HepG2 (cell line): Measurements from ENCODE around the gene COQ5. TPM values are rescaled to one million over a fixed set of nuclear protein-coding genes. Genes with fewer than 3 reads are reported as not detected.

Experiments
- DR1 ChIP-seq: sonication (generic); formaldehyde crosslinking; IDR thresholded peaks from 2 replicates; pipeline ENCODE4 v1.8.0; 2021; ENCODE audit warnings: mild to moderate bottlenecking, missing genetic modification reagents, inconsistent platforms
- GLI4 ChIP-seq: sonication (generic); formaldehyde crosslinking; IDR thresholded peaks from 2 replicates; pipeline ENCODE4 v1.5.1; 2020; ENCODE audit warnings: missing genetic modification reagents, mild to moderate bottlenecking, moderate library complexity, borderline replicate concordance
- MAF1 ChIP-seq: sonication (generic); formaldehyde crosslinking; IDR thresholded peaks from 2 replicates; pipeline ENCODE4 v1.5.0; 2020; ENCODE audit warnings: missing genetic modification reagents, borderline replicate concordance
- MAFK ChIP-seq, 2 experiments: IDR thresholded peaks in 1 of 2; conservative IDR thresholded peaks in 1 of 2; 2 replicates each; pipeline ENCODE4 v1.6.1; 2011; ENCODE audit warnings: improper control_type of control experiment in 2 of 2, low read length in 2 of 2
- MEIS2 ChIP-seq: sonication (generic); formaldehyde crosslinking; IDR thresholded peaks from 2 replicates; pipeline ENCODE4 v1.9.0; 2021; ENCODE audit warnings: mild to moderate bottlenecking, missing genetic modification reagents
- MYNN ChIP-seq: sonication (generic); formaldehyde crosslinking; IDR thresholded peaks from 2 replicates; pipeline ENCODE4 v1.4.0; 2020; ENCODE audit warnings: mild to moderate bottlenecking, low read depth, missing genetic modification reagents
- NKX3-1 ChIP-seq: sonication (generic); formaldehyde crosslinking; IDR thresholded peaks from 2 replicates; pipeline ENCODE4 v1.5.0; 2020; ENCODE audit warnings: missing genetic modification reagents
- NR2F6 ChIP-seq, 2 experiments: IDR thresholded peaks; 2 replicates each; pipeline ENCODE4 v1.6.1; 2016; ENCODE audit warnings: antibody characterized with exemption in 1 of 2, mild to moderate bottlenecking in 1 of 2
- POLR2AphosphoS2 ChIP-seq: IDR thresholded peaks from 2 replicates; pipeline ENCODE4 v1.6.1; 2011; ENCODE audit warnings: low read depth, low read length, improper control_type of control experiment
- RAD21 ChIP-seq: fragments of 450-650 bp; formaldehyde crosslinking; IDR thresholded peaks from 2 replicates; pipeline ENCODE4 v1.5.0; 2020; ENCODE audit warnings: mild to moderate bottlenecking
- SATB2 ChIP-seq: sonication (generic); formaldehyde crosslinking; IDR thresholded peaks from 2 replicates; pipeline ENCODE4 v1.5.0; 2020; ENCODE audit warnings: missing genetic modification reagents
- ZNF136 ChIP-seq: sonication (generic); formaldehyde crosslinking; IDR thresholded peaks from 2 replicates; pipeline ENCODE4 v1.8.1; 2022; ENCODE audit warnings: low read depth, mild to moderate bottlenecking, moderate library complexity, missing genetic modification reagents
- ZNF263 ChIP-seq: sonication (generic); formaldehyde crosslinking; IDR thresholded peaks from 2 replicates; pipeline ENCODE4 v1.4.0; 2020; ENCODE audit warnings: missing genetic modification reagents
- ZNF556 ChIP-seq: sonication (generic); formaldehyde crosslinking; IDR thresholded peaks from 2 replicates; pipeline ENCODE4 v1.4.0; 2020; ENCODE audit warnings: mild to moderate bottlenecking, missing genetic modification reagents, borderline replicate concordance
- ZNF629 ChIP-seq: sonication (generic); formaldehyde crosslinking; conservative IDR thresholded peaks from 2 replicates; pipeline ENCODE4 v1.5.0; 2020; ENCODE audit warnings: missing genetic modification reagents
- ZNF678 ChIP-seq: sonication (generic); formaldehyde crosslinking; IDR thresholded peaks from 2 replicates; pipeline ENCODE4 v1.4.0; 2020; ENCODE audit warnings: mild to moderate bottlenecking, missing genetic modification reagents
- ZNF782 ChIP-seq: sonication (generic); formaldehyde crosslinking; IDR thresholded peaks from 2 replicates; pipeline ENCODE4 v1.4.0; 2020; ENCODE audit warnings: missing genetic modification reagents, mild to moderate bottlenecking, borderline replicate concordance
- polyA plus RNA-seq, 8 experiments: library from polyadenylated mRNA; depleted of rRNA in 3 of 8; stranded (reverse) in 7 of 8; unstranded in 1 of 8; fragments of >200 nt; fragmentation: Illumina TruSeq in 4 of 8; extraction: Trizol in 4 of 8; gene quantifications; 2 replicates each; pipeline versions ENCODE4 v1.2.1 to v1.2.3, GENCODE V29; 2011 to 2016; ENCODE audit warnings: low read depth in 4 of 8, missing spikeins in 1 of 8, mixed read lengths in 1 of 8; ENCODE audit not compliant: insufficient read depth in 1 of 8
- total RNA-seq, 5 experiments: library from RNA; depleted of rRNA; stranded (reverse); fragments of >200 nt; fragmentation: Illumina TruSeq; extraction: Trizol; gene quantifications; 2 replicates each; pipeline ENCODE4 v1.2.3, GENCODE V29; 2016; ENCODE audit warnings: low read depth in 1 of 5
- TF ChIP-seq, protein P1 (sequence below): sonication (generic); formaldehyde crosslinking; IDR thresholded peaks from 2 replicates; pipeline ENCODE4 v1.5.1; 2020; ENCODE audit warnings: mild to moderate bottlenecking, missing genetic modification reagents, moderate library complexity
- TF ChIP-seq, protein P2 (sequence below): sonication (generic); formaldehyde crosslinking; IDR thresholded peaks from 2 replicates; pipeline ENCODE4 v1.4.0; 2020; ENCODE audit warnings: missing genetic modification reagents
- TF ChIP-seq, protein P3 (sequence below): sonication (generic); formaldehyde crosslinking; IDR thresholded peaks from 2 replicates; pipeline ENCODE4 v1.8.0; 2022; ENCODE audit warnings: mild to moderate bottlenecking, missing genetic modification reagents
- TF ChIP-seq, protein P4 (sequence below): sonication (generic); formaldehyde crosslinking; conservative IDR thresholded peaks from 2 replicates; pipeline ENCODE4 v1.4.0; 2020; ENCODE audit warnings: missing genetic modification reagents

COQ5 gene
- total and polyA plus RNA-seq, 2 of the 13 experiments (the other 11 are each of a cell fraction or from before 2014, with no cell fraction given) = 36.4 to 41.5 TPM

DNA sequence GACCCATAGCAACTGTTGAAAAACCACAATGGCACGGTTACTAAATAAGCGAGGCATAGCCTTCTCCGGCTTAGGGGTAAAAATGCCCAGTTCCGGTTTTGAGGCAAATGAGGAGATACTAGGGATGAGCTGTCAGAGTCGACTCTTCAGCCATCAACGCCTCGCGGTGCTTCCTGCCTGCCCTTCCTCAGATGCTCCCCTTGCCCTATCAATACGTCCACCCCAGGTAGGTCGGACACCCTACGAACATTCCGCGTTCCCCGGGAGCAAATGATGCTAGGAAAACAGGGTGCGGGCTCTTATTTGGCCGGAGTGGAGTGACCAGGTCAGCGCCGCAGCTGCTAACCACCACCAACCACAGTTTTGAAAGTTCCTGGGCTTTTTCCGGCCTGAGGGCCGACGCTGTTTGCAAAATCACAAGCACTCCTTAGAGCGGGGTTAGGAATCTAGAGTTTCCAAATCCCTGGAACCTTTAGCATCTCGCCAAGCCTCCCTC lies 60.6 kb downstream of the COQ5 start (continued):
- TF ChIP-seq, protein P1, sequence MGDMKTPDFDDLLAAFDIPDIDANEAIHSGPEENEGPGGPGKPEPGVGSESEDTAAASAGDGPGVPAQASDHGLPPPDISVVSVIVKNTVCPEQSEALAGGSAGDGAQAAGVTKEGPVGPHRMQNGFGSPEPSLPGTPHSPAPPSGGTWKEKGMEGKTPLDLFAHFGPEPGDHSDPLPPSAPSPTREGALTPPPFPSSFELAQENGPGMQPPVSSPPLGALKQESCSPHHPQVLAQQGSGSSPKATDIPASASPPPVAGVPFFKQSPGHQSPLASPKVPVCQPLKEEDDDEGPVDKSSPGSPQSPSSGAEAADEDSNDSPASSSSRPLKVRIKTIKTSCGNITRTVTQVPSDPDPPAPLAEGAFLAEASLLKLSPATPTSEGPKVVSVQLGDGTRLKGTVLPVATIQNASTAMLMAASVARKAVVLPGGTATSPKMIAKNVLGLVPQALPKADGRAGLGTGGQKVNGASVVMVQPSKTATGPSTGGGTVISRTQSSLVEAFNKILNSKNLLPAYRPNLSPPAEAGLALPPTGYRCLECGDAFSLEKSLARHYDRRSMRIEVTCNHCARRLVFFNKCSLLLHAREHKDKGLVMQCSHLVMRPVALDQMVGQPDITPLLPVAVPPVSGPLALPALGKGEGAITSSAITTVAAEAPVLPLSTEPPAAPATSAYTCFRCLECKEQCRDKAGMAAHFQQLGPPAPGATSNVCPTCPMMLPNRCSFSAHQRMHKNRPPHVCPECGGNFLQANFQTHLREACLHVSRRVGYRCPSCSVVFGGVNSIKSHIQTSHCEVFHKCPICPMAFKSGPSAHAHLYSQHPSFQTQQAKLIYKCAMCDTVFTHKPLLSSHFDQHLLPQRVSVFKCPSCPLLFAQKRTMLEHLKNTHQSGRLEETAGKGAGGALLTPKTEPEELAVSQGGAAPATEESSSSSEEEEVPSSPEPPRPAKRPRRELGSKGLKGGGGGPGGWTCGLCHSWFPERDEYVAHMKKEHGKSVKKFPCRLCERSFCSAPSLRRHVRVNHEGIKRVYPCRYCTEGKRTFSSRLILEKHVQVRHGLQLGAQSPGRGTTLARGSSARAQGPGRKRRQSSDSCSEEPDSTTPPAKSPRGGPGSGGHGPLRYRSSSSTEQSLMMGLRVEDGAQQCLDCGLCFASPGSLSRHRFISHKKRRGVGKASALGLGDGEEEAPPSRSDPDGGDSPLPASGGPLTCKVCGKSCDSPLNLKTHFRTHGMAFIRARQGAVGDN = peak; percentile 50
- TF ChIP-seq NKX3-1 (CRISPR knock-in tag) (no peak), MEIS2 (CRISPR knock-in tag) (no peak), SATB2 (CRISPR knock-in tag) (no peak), ZNF556 (CRISPR knock-in tag) (no peak), RAD21 (CRISPR knock-in tag) (no peak), MYNN (no peak), GLI4 (CRISPR knock-in tag) (0 out of 2 replicates have a peak, but pooled peaks have one; percentile 41), ZNF263 (no peak), DR1 (no peak), MAF1 (CRISPR knock-in tag) (no peak), ZNF629 (CRISPR knock-in tag) (no peak), MAFK (conservative IDR thresholded peaks at IDR 0.05 in 1 of 2, IDR thresholded peaks at IDR 0.05 in 1 of 2; ENCODE audit: low read length in 2 of 2) (no peak), NR2F6 (IDR thresholded peaks at IDR 0.05) (no peak), NR2F6 (CRISPR knock-in tag; IDR thresholded peaks at IDR 0.05) (no peak), POLR2AphosphoS2 (no peak), ZNF782 (CRISPR knock-in tag) (no peak), ZNF678 (CRISPR knock-in tag) (no peak), ZNF136 (no peak)
- TF ChIP-seq, protein P2, sequence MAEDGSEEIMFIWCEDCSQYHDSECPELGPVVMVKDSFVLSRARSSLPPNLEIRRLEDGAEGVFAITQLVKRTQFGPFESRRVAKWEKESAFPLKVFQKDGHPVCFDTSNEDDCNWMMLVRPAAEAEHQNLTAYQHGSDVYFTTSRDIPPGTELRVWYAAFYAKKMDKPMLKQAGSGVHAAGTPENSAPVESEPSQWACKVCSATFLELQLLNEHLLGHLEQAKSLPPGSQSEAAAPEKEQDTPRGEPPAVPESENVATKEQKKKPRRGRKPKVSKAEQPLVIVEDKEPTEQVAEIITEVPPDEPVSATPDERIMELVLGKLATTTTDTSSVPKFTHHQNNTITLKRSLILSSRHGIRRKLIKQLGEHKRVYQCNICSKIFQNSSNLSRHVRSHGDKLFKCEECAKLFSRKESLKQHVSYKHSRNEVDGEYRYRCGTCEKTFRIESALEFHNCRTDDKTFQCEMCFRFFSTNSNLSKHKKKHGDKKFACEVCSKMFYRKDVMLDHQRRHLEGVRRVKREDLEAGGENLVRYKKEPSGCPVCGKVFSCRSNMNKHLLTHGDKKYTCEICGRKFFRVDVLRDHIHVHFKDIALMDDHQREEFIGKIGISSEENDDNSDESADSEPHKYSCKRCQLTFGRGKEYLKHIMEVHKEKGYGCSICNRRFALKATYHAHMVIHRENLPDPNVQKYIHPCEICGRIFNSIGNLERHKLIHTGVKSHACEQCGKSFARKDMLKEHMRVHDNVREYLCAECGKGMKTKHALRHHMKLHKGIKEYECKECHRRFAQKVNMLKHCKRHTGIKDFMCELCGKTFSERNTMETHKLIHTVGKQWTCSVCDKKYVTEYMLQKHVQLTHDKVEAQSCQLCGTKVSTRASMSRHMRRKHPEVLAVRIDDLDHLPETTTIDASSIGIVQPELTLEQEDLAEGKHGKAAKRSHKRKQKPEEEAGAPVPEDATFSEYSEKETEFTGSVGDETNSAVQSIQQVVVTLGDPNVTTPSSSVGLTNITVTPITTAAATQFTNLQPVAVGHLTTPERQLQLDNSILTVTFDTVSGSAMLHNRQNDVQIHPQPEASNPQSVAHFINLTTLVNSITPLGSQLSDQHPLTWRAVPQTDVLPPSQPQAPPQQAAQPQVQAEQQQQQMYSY (CRISPR knock-in tag) = peak; percentile 96
- TF ChIP-seq, protein P3, sequence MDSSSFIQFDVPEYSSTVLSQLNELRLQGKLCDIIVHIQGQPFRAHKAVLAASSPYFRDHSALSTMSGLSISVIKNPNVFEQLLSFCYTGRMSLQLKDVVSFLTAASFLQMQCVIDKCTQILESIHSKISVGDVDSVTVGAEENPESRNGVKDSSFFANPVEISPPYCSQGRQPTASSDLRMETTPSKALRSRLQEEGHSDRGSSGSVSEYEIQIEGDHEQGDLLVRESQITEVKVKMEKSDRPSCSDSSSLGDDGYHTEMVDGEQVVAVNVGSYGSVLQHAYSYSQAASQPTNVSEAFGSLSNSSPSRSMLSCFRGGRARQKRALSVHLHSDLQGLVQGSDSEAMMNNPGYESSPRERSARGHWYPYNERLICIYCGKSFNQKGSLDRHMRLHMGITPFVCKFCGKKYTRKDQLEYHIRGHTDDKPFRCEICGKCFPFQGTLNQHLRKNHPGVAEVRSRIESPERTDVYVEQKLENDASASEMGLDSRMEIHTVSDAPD (CRISPR knock-in tag) = no peak
- TF ChIP-seq, protein P4, sequence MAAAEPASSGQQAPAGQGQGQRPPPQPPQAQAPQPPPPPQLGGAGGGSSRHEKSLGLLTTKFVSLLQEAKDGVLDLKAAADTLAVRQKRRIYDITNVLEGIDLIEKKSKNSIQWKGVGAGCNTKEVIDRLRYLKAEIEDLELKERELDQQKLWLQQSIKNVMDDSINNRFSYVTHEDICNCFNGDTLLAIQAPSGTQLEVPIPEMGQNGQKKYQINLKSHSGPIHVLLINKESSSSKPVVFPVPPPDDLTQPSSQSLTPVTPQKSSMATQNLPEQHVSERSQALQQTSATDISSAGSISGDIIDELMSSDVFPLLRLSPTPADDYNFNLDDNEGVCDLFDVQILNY = 0 out of 2 replicates have a peak, but pooled peaks have one; percentile 1
